GM15510 (cell line): ENCODE data around the gene ZNF221.

ENCODE experiments used
- POLR2A ChIP-seq: IDR thresholded peaks from 3 replicates; pipeline ENCODE4 v1.6.1; 2011; ENCODE audit warnings: borderline replicate concordance; ENCODE audit not compliant: insufficient read length; ENCODE audit errors: extremely low read depth

Gene ZNF221

DNA sequence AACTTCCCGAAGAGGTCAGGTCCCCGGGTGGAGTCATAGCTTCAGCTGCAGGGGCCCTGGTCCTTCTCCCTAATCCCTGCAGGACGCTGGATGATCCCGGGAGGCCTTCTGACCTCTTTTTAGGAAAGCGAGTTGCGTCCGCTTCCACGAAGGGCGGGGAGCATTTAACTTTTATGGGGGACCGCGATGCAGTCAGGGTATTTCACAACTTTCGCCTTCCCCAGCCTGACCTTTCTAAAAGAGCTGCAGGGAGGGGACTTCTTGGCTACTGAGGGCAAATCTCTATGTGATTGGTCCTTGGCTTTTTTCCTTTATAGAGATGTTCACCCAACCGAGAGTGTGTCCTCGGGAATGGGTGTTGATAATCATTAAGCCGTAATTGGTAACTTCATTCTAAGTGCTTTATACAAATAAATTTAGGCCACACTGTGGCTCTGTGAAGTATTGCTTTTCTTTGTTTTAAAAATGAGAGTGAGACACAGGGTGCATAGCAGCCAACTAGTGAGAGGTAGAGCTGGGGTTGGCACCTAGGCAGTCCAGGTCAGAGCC lies 52.5 kb downstream of the ZNF221 start:
- TF ChIP-seq POLR2A, result no peak

DNA sequence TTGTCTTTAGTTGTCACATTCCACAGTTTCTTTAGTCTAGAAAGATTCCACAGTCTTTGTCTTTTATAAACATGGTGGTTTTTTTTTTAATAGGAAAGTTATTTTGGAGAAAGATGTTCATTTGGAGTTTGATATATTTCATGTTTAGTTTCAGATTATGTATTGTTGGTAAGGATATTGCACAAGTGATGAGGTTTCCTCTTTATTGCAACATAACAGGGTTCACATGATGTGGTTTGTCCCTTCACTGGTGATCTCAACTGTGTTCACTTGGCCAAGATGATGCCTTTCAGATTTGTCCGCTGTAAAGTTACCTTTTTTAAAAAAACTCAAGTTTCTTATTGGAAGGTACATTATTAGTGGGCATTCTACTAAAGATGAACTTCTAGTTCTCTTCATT lies 54.9 kb downstream of the ZNF221 start:
- no peak for TF ChIP-seq POLR2A

DNA sequence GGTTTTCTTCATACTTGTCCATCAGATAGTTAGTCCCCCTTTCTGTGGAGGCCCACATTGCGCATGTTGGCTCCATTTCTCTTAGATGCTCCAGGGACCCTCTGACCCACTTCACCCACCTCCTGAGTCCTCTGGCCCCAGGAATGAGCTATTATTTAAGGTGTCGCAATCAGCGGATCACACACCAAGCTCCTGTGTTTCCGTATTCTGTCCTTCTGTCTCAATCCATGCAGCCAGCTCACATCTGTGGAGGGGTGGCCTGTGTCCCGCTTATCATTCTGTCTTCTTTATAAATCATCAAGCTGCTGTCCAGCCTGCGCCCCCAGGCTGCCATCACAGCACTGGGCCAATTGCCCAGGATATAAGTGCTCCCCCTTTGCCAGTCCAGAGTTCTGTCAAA lies 56.4 kb downstream of the ZNF221 start:
- TF ChIP-seq POLR2A, result no peak

DNA sequence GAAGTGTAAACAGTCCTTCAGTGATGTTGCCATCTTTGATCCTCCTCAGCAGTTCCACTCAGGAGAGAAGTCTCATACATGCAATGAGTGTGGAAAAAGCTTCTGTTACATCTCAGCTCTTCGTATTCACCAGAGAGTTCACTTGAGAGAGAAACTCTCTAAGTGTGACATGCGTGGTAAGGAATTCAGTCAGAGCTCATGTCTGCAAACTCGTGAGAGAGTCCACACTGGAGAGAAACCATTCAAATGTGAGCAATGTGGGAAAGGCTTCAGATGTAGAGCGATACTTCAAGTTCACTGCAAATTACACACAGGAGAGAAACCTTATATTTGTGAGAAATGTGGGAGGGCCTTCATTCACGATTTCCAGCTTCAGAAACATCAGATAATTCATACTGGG lies 59.4 kb downstream of the ZNF221 start:
- no peak for TF ChIP-seq POLR2A
